IMR-90 (cell line): ENCODE results near the gene G3BP2. TPM values are rescaled to one million over a fixed set of nuclear protein-coding genes. Genes with fewer than 3 reads are reported as not detected.

ENCODE experiments used
- ATAC-seq: fragments of 200-7000 bp; cut with Tn5 transposase; 2 replicates; pipeline ENCODE4 v1.9.1; 2020; ENCODE audit warnings: low read depth, mild to moderate bottlenecking, moderate library complexity
- BruUV-seq: library from RNA; stranded (reverse); fragments of 400-500 nt; replicated peaks from 2 replicates; lab custom pipeline; 2021; lab: Mats Ljungman, UMichigan
- CTCF ChIA-PET: fragments of 300-600 bp; formaldehyde crosslinking; extraction: SDS; loops from one replicate; lab custom pipeline; 2021; ENCODE audit warnings: antibody characterized with exemption; lab: Yijun Ruan, JAX
- POLR2A ChIA-PET: fragments of 300-600 bp; sonication (Branson Sonifier 250); formaldehyde crosslinking; loops from one replicate; lab custom pipeline; 2022; ENCODE audit warnings: antibody characterized with exemption; ENCODE audit not compliant: unreplicated experiment; lab: Charles Lee
- DNase-seq: peaks from one replicate; pipeline ENCODE4 v3.0.0; 2013
- H2AFZ ChIP-seq: replicated peaks from 2 replicates; pipeline ENCODE3; 2013; ENCODE audit warnings: low read length, mild to moderate bottlenecking; ENCODE audit not compliant: poor library complexity
- H2AK5ac ChIP-seq: 2 replicates; pipeline ENCODE4 v1.6.1; 2013; ENCODE audit warnings: low read depth, low read length, inconsistent platforms
- H2AK9ac ChIP-seq: replicated peaks from 2 replicates; pipeline ENCODE3; 2013; ENCODE audit warnings: mild to moderate bottlenecking, low read depth, low read length, moderate library complexity; ENCODE audit not compliant: poor library complexity
- H2BK120ac ChIP-seq: 2 replicates; pipeline ENCODE4 v1.6.1; 2013; ENCODE audit warnings: low read depth, low read length, inconsistent platforms
- H2BK15ac ChIP-seq: 3 replicates; pipeline ENCODE4 v1.6.1; 2013; ENCODE audit warnings: low read depth, low read length, inconsistent platforms
- H2BK20ac ChIP-seq: 2 replicates; pipeline ENCODE4 v1.6.1; 2013; ENCODE audit warnings: low read depth, mild to moderate bottlenecking, inconsistent platforms, low read length, moderate library complexity
- H2BK5ac ChIP-seq: 2 replicates; pipeline ENCODE4 v1.6.1; 2013; ENCODE audit warnings: mild to moderate bottlenecking, low read depth, low read length, inconsistent platforms; ENCODE audit not compliant: poor library complexity, severe bottlenecking
- H3K14ac ChIP-seq: replicated peaks from 2 replicates; pipeline ENCODE4 v1.6.1; 2013; ENCODE audit warnings: low read depth, low read length, inconsistent platforms
- H3K18ac ChIP-seq: 2 replicates; pipeline ENCODE4 v1.6.1; 2013; ENCODE audit warnings: low read depth, low read length, control low read depth
- H3K23ac ChIP-seq: 2 replicates; pipeline ENCODE4 v1.6.1; 2013; ENCODE audit warnings: low read depth, low read length, inconsistent platforms
- H3K27ac ChIP-seq: 2 replicates; pipeline ENCODE4 v1.5.1; 2013; ENCODE audit warnings: mild to moderate bottlenecking, control low read depth, low read length; ENCODE audit not compliant: insufficient read depth
- H3K27me3 ChIP-seq: 2 replicates; pipeline ENCODE4 v1.6.1; 2013; ENCODE audit warnings: low read length; ENCODE audit not compliant: control insufficient read depth, insufficient read depth
- H3K36me3 ChIP-seq: 2 replicates; pipeline ENCODE4 v1.6.1; 2013; ENCODE audit warnings: low read length, mixed read lengths; ENCODE audit not compliant: control insufficient read depth, insufficient read depth
- H3K4ac ChIP-seq: 2 replicates; pipeline ENCODE4 v1.6.1; 2013; ENCODE audit warnings: low read depth, low read length, inconsistent platforms
- H3K4me1 ChIP-seq: 2 replicates; pipeline ENCODE4 v1.6.1; 2013; ENCODE audit warnings: low read length, mixed read lengths; ENCODE audit not compliant: control insufficient read depth, insufficient read depth
- H3K4me2 ChIP-seq: 2 replicates; pipeline ENCODE4 v1.6.1; 2013; ENCODE audit warnings: low read depth, mild to moderate bottlenecking, control low read depth, low read length, moderate library complexity
- H3K4me3 ChIP-seq: 2 replicates; pipeline ENCODE4 v1.5.1; 2013; ENCODE audit warnings: low read depth, mild to moderate bottlenecking, control low read depth, low read length, moderate library complexity; ENCODE audit not compliant: insufficient read depth
- H3K56ac ChIP-seq: 2 replicates; pipeline ENCODE4 v1.6.1; 2013; ENCODE audit warnings: low read length, inconsistent platforms; ENCODE audit not compliant: insufficient read depth; ENCODE audit errors: extremely low read depth
- H3K79me1 ChIP-seq, 2 experiments: 2 replicates each; pipeline ENCODE4 v1.6.1; 2013; ENCODE audit warnings: low read length in 2 of 2, inconsistent platforms in 1 of 2, low read depth in 1 of 2
- H3K9ac ChIP-seq: 2 replicates; pipeline ENCODE4 v1.6.1; 2013; ENCODE audit warnings: low read depth, low read length, control low read depth
- H3K9me1 ChIP-seq: 2 replicates; pipeline ENCODE4 v1.6.1; 2013; ENCODE audit warnings: low read length, inconsistent platforms; ENCODE audit not compliant: insufficient read depth
- H3K9me3 ChIP-seq: 2 replicates; pipeline ENCODE4 v1.6.1; 2013; ENCODE audit warnings: low read length; ENCODE audit not compliant: control insufficient read depth, insufficient read depth
- H4K20me1 ChIP-seq: 2 replicates; pipeline ENCODE4 v1.6.1; 2013; ENCODE audit warnings: low read length, inconsistent platforms; ENCODE audit not compliant: insufficient read depth
- H4K5ac ChIP-seq: 2 replicates; pipeline ENCODE4 v1.6.1; 2013; ENCODE audit warnings: mild to moderate bottlenecking, low read depth, low read length, control low read depth
- H4K8ac ChIP-seq, 2 experiments: 2 replicates each; pipeline ENCODE4 v1.6.1; 2013; ENCODE audit warnings: low read depth in 2 of 2, low read length in 2 of 2, control low read depth in 1 of 2, inconsistent platforms in 1 of 2
- H4K91ac ChIP-seq: 2 replicates; pipeline ENCODE4 v1.6.1; 2013; ENCODE audit warnings: low read depth, low read length, inconsistent platforms; ENCODE audit not compliant: insufficient read depth
- BHLHE40 ChIP-seq: fragments of 150-350 bp; IDR thresholded peaks from 2 replicates; pipeline ENCODE4 v1.6.1; 2016; ENCODE audit warnings: mild to moderate bottlenecking, low read depth, low read length
- CEBPB ChIP-seq: IDR thresholded peaks from 2 replicates; pipeline ENCODE4 v1.6.1; 2012; ENCODE audit warnings: low read depth, low read length, improper control_type of control experiment
- CHD1 ChIP-seq: IDR thresholded peaks from 2 replicates; pipeline ENCODE4 v1.6.1; 2012; ENCODE audit warnings: low read depth, low read length, improper control_type of control experiment
- FOS ChIP-seq: fragments of 150-350 bp; IDR thresholded peaks from 2 replicates; pipeline ENCODE4 v1.6.1; 2016; ENCODE audit warnings: low read depth, low read length
- MAFK ChIP-seq: IDR thresholded peaks from 2 replicates; pipeline ENCODE4 v1.6.1; 2012; ENCODE audit warnings: low read depth, low read length, improper control_type of control experiment
- MAZ ChIP-seq: IDR thresholded peaks from 2 replicates; pipeline ENCODE4 v1.6.1; 2012; ENCODE audit warnings: low read depth, mild to moderate bottlenecking, low read length, improper control_type of control experiment, moderate library complexity, borderline replicate concordance
- MXI1 ChIP-seq: IDR thresholded peaks from 2 replicates; pipeline ENCODE4 v1.6.1; 2012; ENCODE audit warnings: low read depth, mild to moderate bottlenecking, low read length, moderate library complexity, borderline replicate concordance
- NFE2L2 ChIP-seq: fragments of 150-350 bp; IDR thresholded peaks from 2 replicates; pipeline ENCODE4 v1.6.1; 2016; ENCODE audit warnings: low read depth, mild to moderate bottlenecking, low read length
- POLR2A ChIP-seq: IDR thresholded peaks from 2 replicates; pipeline ENCODE4 v1.6.1; 2012; ENCODE audit warnings: mild to moderate bottlenecking, low read depth, low read length
- RAD21 ChIP-seq: IDR thresholded peaks from 2 replicates; pipeline ENCODE4 v1.6.1; 2012; ENCODE audit warnings: low read length, improper control_type of control experiment
- RCOR1 ChIP-seq: IDR thresholded peaks from 2 replicates; pipeline ENCODE4 v1.6.1; 2012; ENCODE audit warnings: mild to moderate bottlenecking, low read length, improper control_type of control experiment; ENCODE audit not compliant: insufficient replicate concordance
- RFX5 ChIP-seq: IDR thresholded peaks from 2 replicates; pipeline ENCODE4 v1.8.0; 2012; ENCODE audit warnings: low read depth, mild to moderate bottlenecking, low read length, moderate library complexity
- SMC3 ChIP-seq: fragments of 150-350 bp; IDR thresholded peaks from 2 replicates; pipeline ENCODE4 v1.6.1; 2016; ENCODE audit warnings: low read depth, mild to moderate bottlenecking, antibody characterized with exemption, low read length, moderate library complexity
- whole genome bisulfite sequencing, 2 experiments: methylation state at CpG; one replicate each; pipeline versions ENCODE4 v1.1.5 to v1.1.7; 2013; ENCODE audit warnings: missing lambda C conversion rate in 2 of 2; ENCODE audit not compliant: insufficient read length in 1 of 2; ENCODE audit errors: extremely low coverage in 2 of 2; 5-methylcytosine and 5-hydroxymethylcytosine counted together
- dilution Hi-C: fragments of 300-500 bp; cut with HindIII; formaldehyde crosslinking; loops from one replicate; pipeline ENCODE4 v1.14.3; 2018; ENCODE audit warnings: low sequenced_read_pairs; ENCODE audit not compliant: unreplicated experiment
- in situ Hi-C: fragments of 300-500 bp; cut with MboI; formaldehyde crosslinking; loops from 3 replicates; pipeline ENCODE4 v1.14.3; 2019; ENCODE audit warnings: low sequenced_read_pairs, inconsistent platforms, mixed read lengths
- intact Hi-C: fragments of 100-400 bp; cut with micrococcal nuclease; formaldehyde crosslinking; loops from 2 replicates; pipeline ENCODE4 v1.10.0; 2022
- polyA plus RNA-seq, 3 experiments: library from polyadenylated mRNA; depleted of rRNA; stranded (reverse); fragments of >200 nt; gene quantifications; 2 replicates each; pipeline ENCODE4 v1.2.3, GENCODE V29; 2012; ENCODE audit warnings: low replicate concordance in 1 of 3
- total RNA-seq: library from RNA; depleted of rRNA; stranded (reverse); fragments of >200 nt; gene quantifications from 2 replicates; pipeline ENCODE4 v1.2.3, GENCODE V29; 2012
- TF ChIP-seq, protein P1 (sequence below): conservative IDR thresholded peaks from 2 replicates; pipeline ENCODE4 v1.5.1; 2012; ENCODE audit warnings: mild to moderate bottlenecking, low read depth, low read length, improper control_type of control experiment
- TF ChIP-seq, protein P2 (sequence below): fragments of 150-350 bp; IDR thresholded peaks from 2 replicates; pipeline ENCODE4 v1.6.1; 2017; ENCODE audit warnings: mild to moderate bottlenecking, antibody characterized with exemption, low read length, low read depth
- TF ChIP-seq, protein P3 (sequence below): fragments of 150-350 bp; IDR thresholded peaks from 2 replicates; pipeline ENCODE4 v1.6.1; 2016; ENCODE audit warnings: low read depth, mild to moderate bottlenecking, low read length, moderate library complexity, borderline replicate concordance

G3BP2 gene
- total and polyA plus RNA-seq, 2 of the 4 experiments (the other 2 are of a cell fraction) = 80.5 to 183 TPM

DNA sequence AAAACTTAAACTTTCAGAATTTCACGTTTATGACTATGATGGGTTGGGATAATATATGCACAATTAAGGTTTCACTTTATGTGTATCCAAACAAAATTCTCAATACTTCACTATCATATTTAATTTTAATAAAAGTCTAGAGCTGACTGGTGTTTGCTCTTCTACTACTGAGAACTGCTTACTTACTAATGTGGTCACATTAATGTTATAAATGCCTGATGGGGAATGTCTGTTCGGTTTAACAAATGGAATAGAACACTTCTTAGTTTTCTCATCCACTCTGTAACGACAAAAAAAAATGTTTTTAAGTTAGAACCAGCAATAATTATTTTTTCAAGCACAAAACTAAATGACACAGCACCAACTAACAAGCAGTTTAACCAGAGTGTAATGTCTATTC, 77.2 kb downstream of the G3BP2 start:
- no peak overlapping the region for H3K14ac ChIP-seq
- H3K79me1 ChIP-seq = no peaks in the 10 kb centered on the region
- ChIA-PET POLR2A (no interaction called here), CTCF (interaction anchor here (0.6 to 0.7 kb wide), 2 partner anchors 12 to 35 kb away, joined by 3 read pairs; no protein-coding TSS in a partner anchor)
- no peak overlapping the region for H3K4me3 ChIP-seq
- no peak overlapping the region for H3K27ac ChIP-seq
- intact Hi-C loops (no loop called here), in situ Hi-C loops (no loop called here), dilution Hi-C loops (no loop called here)
- H3K9me3 ChIP-seq = no peaks in the 10 kb centered on the region
- no peaks in the 10 kb centered on the region for H4K20me1 ChIP-seq
- TF ChIP-seq SMC3 (no peak), POLR2A (no peak), FOS (no peak), MAZ (no peak), RCOR1 (no peak), MXI1 (no peak), RAD21 (no peak), CHD1 (no peak), NFE2L2 (no peak), CEBPB (no peak), MAFK (no peak), RFX5 (no peak), BHLHE40 (no peak)
- TF ChIP-seq, protein P1, sequence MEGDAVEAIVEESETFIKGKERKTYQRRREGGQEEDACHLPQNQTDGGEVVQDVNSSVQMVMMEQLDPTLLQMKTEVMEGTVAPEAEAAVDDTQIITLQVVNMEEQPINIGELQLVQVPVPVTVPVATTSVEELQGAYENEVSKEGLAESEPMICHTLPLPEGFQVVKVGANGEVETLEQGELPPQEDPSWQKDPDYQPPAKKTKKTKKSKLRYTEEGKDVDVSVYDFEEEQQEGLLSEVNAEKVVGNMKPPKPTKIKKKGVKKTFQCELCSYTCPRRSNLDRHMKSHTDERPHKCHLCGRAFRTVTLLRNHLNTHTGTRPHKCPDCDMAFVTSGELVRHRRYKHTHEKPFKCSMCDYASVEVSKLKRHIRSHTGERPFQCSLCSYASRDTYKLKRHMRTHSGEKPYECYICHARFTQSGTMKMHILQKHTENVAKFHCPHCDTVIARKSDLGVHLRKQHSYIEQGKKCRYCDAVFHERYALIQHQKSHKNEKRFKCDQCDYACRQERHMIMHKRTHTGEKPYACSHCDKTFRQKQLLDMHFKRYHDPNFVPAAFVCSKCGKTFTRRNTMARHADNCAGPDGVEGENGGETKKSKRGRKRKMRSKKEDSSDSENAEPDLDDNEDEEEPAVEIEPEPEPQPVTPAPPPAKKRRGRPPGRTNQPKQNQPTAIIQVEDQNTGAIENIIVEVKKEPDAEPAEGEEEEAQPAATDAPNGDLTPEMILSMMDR = no peak
- TF ChIP-seq, protein P2, sequence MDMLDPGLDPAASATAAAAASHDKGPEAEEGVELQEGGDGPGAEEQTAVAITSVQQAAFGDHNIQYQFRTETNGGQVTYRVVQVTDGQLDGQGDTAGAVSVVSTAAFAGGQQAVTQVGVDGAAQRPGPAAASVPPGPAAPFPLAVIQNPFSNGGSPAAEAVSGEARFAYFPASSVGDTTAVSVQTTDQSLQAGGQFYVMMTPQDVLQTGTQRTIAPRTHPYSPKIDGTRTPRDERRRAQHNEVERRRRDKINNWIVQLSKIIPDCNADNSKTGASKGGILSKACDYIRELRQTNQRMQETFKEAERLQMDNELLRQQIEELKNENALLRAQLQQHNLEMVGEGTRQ = no peak
- TF ChIP-seq, protein P3, sequence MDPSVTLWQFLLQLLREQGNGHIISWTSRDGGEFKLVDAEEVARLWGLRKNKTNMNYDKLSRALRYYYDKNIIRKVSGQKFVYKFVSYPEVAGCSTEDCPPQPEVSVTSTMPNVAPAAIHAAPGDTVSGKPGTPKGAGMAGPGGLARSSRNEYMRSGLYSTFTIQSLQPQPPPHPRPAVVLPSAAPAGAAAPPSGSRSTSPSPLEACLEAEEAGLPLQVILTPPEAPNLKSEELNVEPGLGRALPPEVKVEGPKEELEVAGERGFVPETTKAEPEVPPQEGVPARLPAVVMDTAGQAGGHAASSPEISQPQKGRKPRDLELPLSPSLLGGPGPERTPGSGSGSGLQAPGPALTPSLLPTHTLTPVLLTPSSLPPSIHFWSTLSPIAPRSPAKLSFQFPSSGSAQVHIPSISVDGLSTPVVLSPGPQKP = no peak
- DNase-seq (no peak), ATAC-seq (no peak)
- H4K91ac ChIP-seq = no peak overlapping the region
- H3K4ac ChIP-seq = no peak overlapping the region
- no peak overlapping the region for H2BK15ac ChIP-seq
- WGBS, 2 experiments = no CpG with 5 or more reads among the region's 3 CpGs
- no peak overlapping the region for H3K56ac ChIP-seq
- no peak overlapping the region for H2BK120ac ChIP-seq
- H4K8ac ChIP-seq = no peak overlapping the region
- peaks cover 6% of the 10 kb centered on the region for H3K27me3 ChIP-seq
- H2AK5ac ChIP-seq = no peak overlapping the region
- no peak overlapping the region for H2BK20ac ChIP-seq
- H3K36me3 ChIP-seq = no peaks in the 10 kb centered on the region
- no TSS peak for BruUV-seq
- peaks cover 2% of the 10 kb centered on the region; the same call in 1 of the 2 replicates for H3K9me1 ChIP-seq
- H4K5ac ChIP-seq = no peak overlapping the region
- H2BK5ac ChIP-seq = no peak overlapping the region
- no peaks in the 10 kb centered on the region for H3K4me1 ChIP-seq
- no peak overlapping the region for H3K18ac ChIP-seq
- H2AFZ ChIP-seq = no peak overlapping the region
- no peak overlapping the region for H3K9ac ChIP-seq
- H2AK9ac ChIP-seq = no peak overlapping the region
- H3K4me2 ChIP-seq = no peak overlapping the region
- H3K23ac ChIP-seq = no peak overlapping the region
